K562 (cell line): ENCODE results near the gene RNF215. TPM values are rescaled to one million over a fixed set of nuclear protein-coding genes. Genes with fewer than 3 reads are reported as not detected.

Experiments used
- CCAR2 ChIP-seq: fragments of 200-400 bp; formaldehyde crosslinking; IDR thresholded peaks from 2 replicates; pipeline ENCODE4 v1.6.1; 2017; ENCODE audit warnings: mild to moderate bottlenecking, low read depth, low read length
- CTCF ChIP-seq, 3 experiments: IDR thresholded peaks in 2 of 3; conservative IDR thresholded peaks in 1 of 3; 2 replicates each; pipeline ENCODE4 v1.5.1; 2011 to 2012; ENCODE audit warnings: low read length in 3 of 3, mild to moderate bottlenecking in 3 of 3, control low read depth in 2 of 3, improper control_type of control experiment in 1 of 3, inconsistent platforms in 1 of 3, low read depth in 1 of 3, mixed read lengths in 1 of 3, moderate library complexity in 1 of 3; ENCODE audit not compliant: insufficient read depth in 2 of 3
- FOXK2 ChIP-seq, 2 experiments: fragments of 450-650 bp; IDR thresholded peaks in 1 of 2; conservative IDR thresholded peaks in 1 of 2; 2 replicates each; pipeline ENCODE4 v1.6.1; 2016; ENCODE audit warnings: low read depth in 2 of 2, mild to moderate bottlenecking in 1 of 2
- HNRNPL ChIP-seq: fragments of 200-400 bp; formaldehyde crosslinking; IDR thresholded peaks from 2 replicates; pipeline ENCODE4 v1.6.1; 2017; ENCODE audit warnings: low read depth, mild to moderate bottlenecking, low read length
- MGA ChIP-seq: fragments of 450-650 bp; IDR thresholded peaks from 2 replicates; pipeline ENCODE4 v1.6.1; 2016; ENCODE audit warnings: mild to moderate bottlenecking, moderate library complexity
- MYNN ChIP-seq, 2 experiments: sonication (generic); formaldehyde crosslinking in 1 of 2; IDR thresholded peaks; 2 replicates each; pipeline versions ENCODE4 v1.5.0 to v1.6.1; 2016 to 2020; ENCODE audit warnings: antibody characterized with exemption in 1 of 2, missing genetic modification reagents in 1 of 2
- PRDM10 ChIP-seq: fragments of 450-650 bp; IDR thresholded peaks from 2 replicates; pipeline ENCODE4 v1.6.1; 2018; ENCODE audit not compliant: partially characterized antibody
- polyA plus RNA-seq, 8 experiments: library from polyadenylated mRNA; depleted of rRNA in 4 of 8; stranded (reverse) in 5 of 8; unstranded in 3 of 8; fragments of >200 nt; fragmentation: Nextera tagmentation in 2 of 8; fragmentation: Illumina TruSeq in 1 of 8; extraction: Ambion mirVana in 2 of 8; extraction: Trizol in 1 of 8; gene quantifications; 2 replicates each; pipeline versions ENCODE4 v1.2.1 to v1.2.3, GENCODE V29; 2011 to 2014; ENCODE audit warnings: inconsistent platforms in 1 of 8, missing spikeins in 1 of 8
- total RNA-seq, 7 experiments: library from RNA; depleted of rRNA in 6 of 7; stranded (reverse); fragments of >200 nt in 6 of 7; fragmentation: Illumina TruSeq in 2 of 7; extraction: Trizol in 2 of 7; gene quantifications; 2 replicates each; pipeline versions ENCODE4 v1.2.1 to v1.2.3, GENCODE V29; 2011 to 2021; ENCODE audit warnings: low replicate concordance in 1 of 7

The RNF215 gene
- total and polyA plus RNA-seq, 9 of the 15 experiments (the other 6 are each of a cell fraction or from before 2014, with no cell fraction given), result 0.08 to 9.8 (median 2.7) TPM

- TF ChIP-seq MGA (no peak), PRDM10 (peak; percentile 64), MYNN (IDR thresholded peaks at IDR 0.05) (0 out of 2 replicates have a peak, but pooled peaks have one; percentile 26), MYNN (CRISPR knock-in tag; IDR thresholded peaks at IDR 0.05) (no peak), FOXK2 (conservative IDR thresholded peaks at IDR 0.05 in 1 of 2, IDR thresholded peaks at IDR 0.05 in 1 of 2; ENCODE audit: low read depth in 2 of 2) (no peak), CTCF (IDR thresholded peaks at IDR 0.05 in 2 of 3, conservative IDR thresholded peaks at IDR 0.05 in 1 of 3; ENCODE audit: insufficient read depth in 2 of 3, low read depth in 1 of 3, low read length in 3 of 3) (peak; percentile 56 to 66 (median 65)), HNRNPL (peak; percentile 20; the same call in 1 of the 2 replicates), CCAR2 (no peak)
Observed at GRCh38 chr22:30426388-30427353, 39.5 kb upstream of the RNF215 start (continued).
